Ovary (tissue), 3 donors: ENCODE measurements around the gene KRTAP3-2.

ENCODE experiments used
- EP300 ChIP-seq: sonication (generic); formaldehyde crosslinking; IDR thresholded peaks from one replicate; pipeline ENCODE4 v1.6.1; 2017; ENCODE audit warnings: antibody characterized with exemption
- POLR2A ChIP-seq: fragments of 450-650 bp; IDR thresholded peaks from one replicate; pipeline ENCODE4 v1.6.1; 2017; ENCODE audit warnings: antibody characterized with exemption, mild to moderate bottlenecking, moderate library complexity
- TF ChIP-seq, protein P1 (sequence below), 3 donors: fragments of 450-650 bp in 2 of 3; fragments of 200-600 bp in 1 of 3; IDR thresholded peaks; one replicate each; pipeline versions ENCODE4 v1.5.1 to v1.8.0; 2016 to 2022; ENCODE audit warnings: antibody characterized with exemption in 3 of 3, mild to moderate bottlenecking in 1 of 3
- donor health status: DM: no; HTN: no; CAD: no.

DNA sequence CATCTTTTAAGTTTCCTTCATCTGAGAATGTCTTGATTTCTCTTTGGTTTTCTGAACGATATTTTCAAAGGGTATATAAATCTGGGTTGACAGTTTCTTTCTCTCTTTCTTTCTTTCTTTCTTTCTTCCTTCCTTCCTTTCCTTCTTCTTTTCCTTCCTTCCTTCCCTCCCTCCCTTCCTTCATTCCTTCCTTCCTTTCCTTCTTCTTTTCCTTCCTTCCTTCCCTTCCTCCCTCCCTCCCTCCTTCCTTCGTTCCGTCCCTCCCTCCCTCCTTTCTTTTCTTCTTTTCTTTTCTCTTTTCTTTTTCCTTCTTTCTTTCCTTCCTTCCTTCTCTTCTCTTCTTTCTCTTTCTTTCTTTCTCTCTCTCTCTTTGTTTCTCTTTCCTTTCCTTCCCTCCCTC lies 25.3 kb downstream of the KRTAP3-2 start:
- TF ChIP-seq, protein P1, sequence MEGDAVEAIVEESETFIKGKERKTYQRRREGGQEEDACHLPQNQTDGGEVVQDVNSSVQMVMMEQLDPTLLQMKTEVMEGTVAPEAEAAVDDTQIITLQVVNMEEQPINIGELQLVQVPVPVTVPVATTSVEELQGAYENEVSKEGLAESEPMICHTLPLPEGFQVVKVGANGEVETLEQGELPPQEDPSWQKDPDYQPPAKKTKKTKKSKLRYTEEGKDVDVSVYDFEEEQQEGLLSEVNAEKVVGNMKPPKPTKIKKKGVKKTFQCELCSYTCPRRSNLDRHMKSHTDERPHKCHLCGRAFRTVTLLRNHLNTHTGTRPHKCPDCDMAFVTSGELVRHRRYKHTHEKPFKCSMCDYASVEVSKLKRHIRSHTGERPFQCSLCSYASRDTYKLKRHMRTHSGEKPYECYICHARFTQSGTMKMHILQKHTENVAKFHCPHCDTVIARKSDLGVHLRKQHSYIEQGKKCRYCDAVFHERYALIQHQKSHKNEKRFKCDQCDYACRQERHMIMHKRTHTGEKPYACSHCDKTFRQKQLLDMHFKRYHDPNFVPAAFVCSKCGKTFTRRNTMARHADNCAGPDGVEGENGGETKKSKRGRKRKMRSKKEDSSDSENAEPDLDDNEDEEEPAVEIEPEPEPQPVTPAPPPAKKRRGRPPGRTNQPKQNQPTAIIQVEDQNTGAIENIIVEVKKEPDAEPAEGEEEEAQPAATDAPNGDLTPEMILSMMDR (IDR thresholded peaks at IDR 0.05), result no peak
- TF ChIP-seq POLR2A (no peak), EP300 (no peak)
